PC-9 (cell line): Measurements from ENCODE around the gene MAN1C1. TPM values are rescaled to one million over a fixed set of nuclear protein-coding genes. Genes with fewer than 3 reads are reported as not detected.

Experiments
- Bru-seq: library from RNA; stranded (reverse); fragments of 400-500 nt; gene quantifications from one replicate; lab custom pipeline; 2021; lab: Mats Ljungman, UMichigan
- BruChase-seq, 2 experiments: library from RNA; stranded (reverse); fragments of 400-500 nt; gene quantifications; one replicate each; lab custom pipeline; 2021; lab: Mats Ljungman, UMichigan
- BruUV-seq: library from RNA; stranded (reverse); fragments of 400-500 nt; replicated peaks from 2 replicates; lab custom pipeline; 2021; lab: Mats Ljungman, UMichigan
- CTCF ChIA-PET: fragments of 300-600 bp; sonication (Branson Sonifier 250); formaldehyde crosslinking; loops from one replicate; lab custom pipeline; 2022; ENCODE audit warnings: antibody characterized with exemption; lab: Charles Lee
- POLR2A ChIA-PET: fragments of 300-600 bp; sonication (Branson Sonifier 250); formaldehyde crosslinking; loops from one replicate; lab custom pipeline; 2022; ENCODE audit warnings: antibody characterized with exemption; ENCODE audit not compliant: unreplicated experiment; lab: Charles Lee
- DNase-seq, 2 experiments: peaks; one replicate each; pipeline versions ENCODE4 v3.0.0 to v3.0.0-alpha.2; 2015 to 2022; ENCODE audit warnings: mixed read lengths in 1 of 2
- H2AFZ ChIP-seq: fragments of 200-600 bp; sonication (generic); 2 replicates; pipeline ENCODE4 v1.8.1; 2017; ENCODE audit warnings: antibody characterized with exemption
- H3F3A ChIP-seq: fragments of 200-600 bp; sonication (generic); 2 replicates; pipeline ENCODE4 v1.8.1; 2017; ENCODE audit warnings: antibody characterized with exemption, mild to moderate bottlenecking, low read depth; ENCODE audit not compliant: insufficient read depth
- H3K27ac ChIP-seq: fragments of 200-600 bp; sonication (generic); 2 replicates; pipeline ENCODE4 v1.6.1; 2016; ENCODE audit warnings: mixed run types
- H3K27me3 ChIP-seq: fragments of 200-600 bp; sonication (generic); 2 replicates; pipeline ENCODE4 v1.6.1; 2016; ENCODE audit warnings: low read depth, mixed run types; ENCODE audit not compliant: insufficient read depth
- H3K36me3 ChIP-seq: fragments of 200-600 bp; sonication (generic); 2 replicates; pipeline ENCODE4 v1.6.1; 2016; ENCODE audit warnings: low read depth, mixed run types
- H3K4me1 ChIP-seq: fragments of 200-600 bp; sonication (generic); replicated peaks from 2 replicates; pipeline ENCODE4 v1.6.1; 2016; ENCODE audit warnings: mixed run types; ENCODE audit not compliant: insufficient read depth
- H3K4me2 ChIP-seq: fragments of 200-600 bp; sonication (generic); 2 replicates; pipeline ENCODE4 v1.6.1; 2017; ENCODE audit warnings: mixed run types
- H3K4me3 ChIP-seq: fragments of 200-600 bp; sonication (generic); 2 replicates; pipeline ENCODE4 v1.6.1; 2016; ENCODE audit warnings: mixed run types
- H3K79me2 ChIP-seq: fragments of 200-600 bp; sonication (generic); 2 replicates; pipeline ENCODE4 v1.6.1; 2017; ENCODE audit warnings: low read depth, mixed run types
- H3K9me2 ChIP-seq: fragments of 200-600 bp; sonication (generic); 2 replicates; pipeline ENCODE4 v1.8.1; 2017; ENCODE audit warnings: mild to moderate bottlenecking; ENCODE audit not compliant: insufficient read depth
- H3K9me3 ChIP-seq: fragments of 200-600 bp; sonication (generic); 2 replicates; pipeline ENCODE4 v1.8.1; 2016; ENCODE audit warnings: low read depth; ENCODE audit not compliant: insufficient read depth
- H4K20me1 ChIP-seq: fragments of 200-600 bp; sonication (generic); 2 replicates; pipeline ENCODE4 v1.8.1; 2017; ENCODE audit not compliant: insufficient read depth
- CTCF ChIP-seq: fragments of 200-600 bp; sonication (generic); conservative IDR thresholded peaks from 2 replicates; pipeline ENCODE4 v1.6.1; 2017; ENCODE audit warnings: mixed run types, antibody characterized with exemption, mild to moderate bottlenecking, moderate library complexity
- EZH2 ChIP-seq: fragments of 200-600 bp; sonication (generic); IDR thresholded peaks from 2 replicates; pipeline ENCODE4 v1.8.0; 2017; ENCODE audit warnings: antibody characterized with exemption, low read depth
- intact Hi-C: fragments of 100-400 bp; cut with micrococcal nuclease; formaldehyde crosslinking; loops from one replicate; pipeline ENCODE4 v1.10.0; 2022; ENCODE audit not compliant: unreplicated experiment
- long read RNA-seq: library from polyadenylated mRNA; stranded (forward); transcript quantifications from one replicate; pipeline ENCODE4 v2.0.0, GENCODE V29; 2022
- total RNA-seq: library from RNA; stranded (reverse); gene quantifications from 2 replicates; pipeline ENCODE4 v1.2.3, GENCODE V29; 2021

Gene MAN1C1
- total RNA-seq (0.41 and 0.48 TPM in 2 replicates), Bru-seq, nascent RNA (percentile 17 among the genes with signal in this experiment), BruChase-seq, experiment 1, labeled RNA remaining after a 2-hour chase (percentile 17 among the genes with signal in this experiment), BruChase-seq, experiment 2, labeled RNA remaining after a 6-hour chase (percentile 12 among the genes with signal in this experiment)
- long read RNA-seq, full-length matches to known transcripts: 2 of 3 reads
- long read RNA-seq, partial matches to known transcripts: 0 of 3 reads
- long read RNA-seq, other reads (novel, unspliced or antisense): 1 of 3 reads

DNA sequence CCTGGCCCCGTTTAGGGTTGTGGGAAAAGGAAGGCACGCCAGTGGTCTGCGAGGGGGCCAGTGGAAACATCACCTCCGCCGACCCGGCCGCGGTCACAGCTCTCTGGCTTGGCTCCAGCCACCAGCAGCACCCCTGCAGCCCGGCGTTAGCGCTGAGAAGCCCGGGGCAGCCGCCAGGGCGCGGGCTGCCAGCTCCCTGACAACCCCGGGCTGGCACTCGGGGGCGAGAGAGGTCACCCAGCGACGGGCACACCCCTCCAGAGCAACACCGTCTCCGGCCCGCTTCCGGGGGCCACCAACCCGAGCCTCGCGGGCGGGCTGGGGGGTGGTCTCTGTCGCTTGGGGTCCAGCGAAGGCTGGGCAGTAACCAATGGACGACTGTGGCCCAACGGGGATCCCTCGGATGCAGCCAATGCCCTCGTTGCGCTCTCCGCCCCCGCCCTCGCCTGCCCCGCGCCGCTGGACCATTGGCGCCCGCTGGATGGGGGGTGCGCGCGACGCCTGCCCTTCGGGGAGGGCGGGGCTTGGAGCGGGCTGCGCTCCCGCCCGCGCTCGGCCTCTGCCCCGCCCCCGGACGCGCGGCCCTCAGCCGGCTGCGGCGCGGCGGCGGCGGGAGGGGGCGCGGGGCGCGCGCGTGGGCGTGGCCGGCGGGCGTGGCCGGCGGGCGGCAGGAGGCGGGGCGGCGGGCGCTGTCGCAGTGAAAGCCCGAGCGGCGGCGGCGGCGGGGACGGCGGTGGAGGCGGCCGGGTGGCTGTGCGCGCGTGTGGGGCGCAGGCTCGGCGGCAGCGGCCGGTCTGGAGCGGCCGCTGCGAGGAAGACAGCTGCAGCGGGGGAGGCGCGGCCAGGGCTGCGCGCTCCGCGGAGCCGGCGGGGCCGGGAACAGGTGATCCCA lies at the start of gene MAN1C1:
TSS of gene MAN1C1 (plus strand) at position 697 of the 892 bp plus-strand sequence. CDS start 1,007 bp downstream, outside the sequence.
- Histone ChIP-seq H3F3A (peaks cover 17% of the 10 kb centered on the region; the same call in 1 of the 2 replicates), H4K20me1 (no peaks in the 10 kb centered on the region), H3K36me3 (no peaks in the 10 kb centered on the region), H3K27me3 (no peaks in the 10 kb centered on the region; the same call in 1 of the 2 replicates), H2AFZ (peak within 1 kb of the TSS; percentile 85), H3K4me1 (peaks cover 11% of the 10 kb centered on the region; the same call in 1 of the 2 replicates), H3K9me3 (no peaks in the 10 kb centered on the region), H3K79me2 (no peaks in the 10 kb centered on the region), H3K27ac (no peak within 1 kb of the TSS), H3K4me3 (peak within 1 kb of the TSS; percentile 60), H3K4me2 (peak within 1 kb of the TSS; percentile 75), H3K9me2 (no peaks in the 10 kb centered on the region)
- CTCF ChIA-PET: interaction anchor here (1.2 kb wide), 1 partner anchor 79 kb away, joined by 5 read pairs; no protein-coding TSS in a partner anchor
- intact Hi-C loops: loop anchor here (10.0 kb wide), 1 partner anchor 78 kb away; no protein-coding TSS in a partner anchor
- no TSS peak for BruUV-seq
- TF ChIP-seq CTCF: peak; percentile 37; the same call in 1 of the 2 replicates
- TF ChIP-seq EZH2: no peak
- DNase-seq: peak; percentile 66 to 88
- POLR2A ChIA-PET: interaction anchor here (0.7 kb wide), 1 partner anchor 165 kb away, joined by 3 read pairs; no protein-coding TSS in a partner anchor

GRCh38 chr1:25567710-25568089 lies 48.9 kb upstream of the MAN1C1 start:
- no TSS peak for BruUV-seq
- Histone ChIP-seq H3K27ac (peak overlapping the region; percentile 93), H4K20me1 (no peaks in the 10 kb centered on the region), H3K4me3 (no peak overlapping the region; the same call in 1 of the 2 replicates), H3K36me3 (no peaks in the 10 kb centered on the region), H2AFZ (no peak overlapping the region), H3K9me3 (no peaks in the 10 kb centered on the region), H3K4me2 (peak overlapping the region; percentile 78), H3F3A (peaks cover 25% of the 10 kb centered on the region), H3K27me3 (no peaks in the 10 kb centered on the region), H3K9me2 (no peaks in the 10 kb centered on the region), H3K79me2 (no peaks in the 10 kb centered on the region), H3K4me1 (peaks cover 46% of the 10 kb centered on the region)
- TF ChIP-seq EZH2: no peak
- CTCF ChIA-PET: no interaction called here
- POLR2A ChIA-PET: interaction anchor here (0.6 kb wide), 1 partner anchor 571 kb away, joined by 8 read pairs; no protein-coding TSS in a partner anchor
- intact Hi-C loops: loop anchor here (2.0 to 5.0 kb wide), 5 partner anchors 19 to 229 kb away; no protein-coding TSS in a partner anchor
- DNase-seq: no peak

DNA sequence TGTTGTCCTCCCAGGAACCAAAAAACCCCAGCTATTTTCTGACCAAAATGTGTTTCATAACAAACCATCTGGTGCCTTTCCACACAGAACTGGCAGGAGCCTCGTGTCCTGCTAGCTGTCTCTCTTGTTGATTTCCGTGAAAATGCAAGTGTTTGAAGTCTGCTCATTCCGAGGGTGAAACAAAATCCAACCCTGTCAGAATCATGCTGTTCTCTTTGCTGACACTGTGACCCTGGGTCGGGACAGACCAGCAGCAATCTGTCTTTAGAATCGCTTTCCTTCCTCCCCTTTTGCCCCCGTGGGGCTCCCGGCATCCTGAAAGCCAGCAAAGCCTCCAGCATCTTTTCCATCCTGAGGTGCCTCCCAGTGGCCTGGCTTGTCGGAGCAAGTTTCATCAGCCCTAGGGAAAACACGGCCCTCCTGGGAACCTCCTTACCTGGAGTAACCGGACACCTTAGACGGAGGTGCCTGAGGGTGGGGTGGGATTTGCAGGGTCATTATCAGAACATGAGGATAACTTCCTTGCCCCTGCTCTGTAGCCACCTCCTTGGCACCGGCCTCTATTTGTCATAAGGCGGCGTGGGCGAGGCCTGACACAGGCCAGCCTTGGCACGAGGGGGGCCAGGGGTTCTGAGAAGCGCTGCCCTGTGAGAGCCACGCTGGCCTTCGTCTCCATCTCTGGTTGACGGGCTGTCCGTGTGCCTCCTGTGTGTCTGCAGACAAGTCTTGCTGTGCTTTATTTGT lies 48.3 kb upstream of the MAN1C1 start:
- Histone ChIP-seq H3K36me3 (no peaks in the 10 kb centered on the region), H3K79me2 (no peaks in the 10 kb centered on the region), H3K4me3 (peak overlapping the region; percentile 40; the same call in 1 of the 2 replicates), H3K9me3 (no peaks in the 10 kb centered on the region), H2AFZ (0 out of 2 replicates have a peak overlapping the region, but pooled peaks have one; percentile 66), H3K9me2 (no peaks in the 10 kb centered on the region), H3K4me1 (peaks cover 50% of the 10 kb centered on the region), H3K4me2 (peak overlapping the region; percentile 78), H3K27me3 (no peaks in the 10 kb centered on the region), H3F3A (peaks cover 28% of the 10 kb centered on the region), H3K27ac (peak overlapping the region; percentile 93), H4K20me1 (no peaks in the 10 kb centered on the region)
- TF ChIP-seq CTCF (peak; percentile 27; the same call in 1 of the 2 replicates), EZH2 (no peak)
- ChIA-PET POLR2A (interaction anchor here (0.6 kb wide), 1 partner anchor 571 kb away, joined by 8 read pairs; no protein-coding TSS in a partner anchor), CTCF (no interaction called here)
- intact Hi-C loops: loop anchor here (2.0 to 5.0 kb wide), 5 partner anchors 19 to 229 kb away; no protein-coding TSS in a partner anchor
- BruUV-seq: no TSS peak
- DNase-seq: peak; percentile 95 to 96
